H1 (cell line): ENCODE data around the gene CORO2B. TPM values are rescaled to one million over a fixed set of nuclear protein-coding genes. Genes with fewer than 3 reads are reported as not detected.

Source experiments
- CTCF ChIA-PET: fragments of 300-600 bp; sonication (Branson Sonifier 250); formaldehyde crosslinking; loops from one replicate; lab custom pipeline; 2021; ENCODE audit not compliant: partially characterized antibody; lab: Charles Lee
- POLR2A ChIA-PET: fragments of 300-600 bp; sonication (Branson Sonifier 250); formaldehyde crosslinking; loops from one replicate; lab custom pipeline; 2021; ENCODE audit warnings: inconsistent platforms; ENCODE audit not compliant: partially characterized antibody; lab: Charles Lee
- DNase-seq, 2 experiments: peaks; one replicate each; pipeline versions ENCODE4 v3.0.0 to v3.0.0-alpha.2; 2010 to 2022; ENCODE audit warnings: low spot score in 2 of 2, low read depth in 1 of 2, mixed read lengths in 1 of 2
- FAIRE-seq: peaks from 2 replicates; lab custom pipeline; 2011; peaks lifted over from hg19 to GRCh38; lab: Jason Lieb, UNC
- H2AFZ ChIP-seq: 2 replicates; pipeline ENCODE4 v1.8.1; 2012; ENCODE audit warnings: low read length, inconsistent platforms
- H2AK5ac ChIP-seq: 2 replicates; pipeline ENCODE4 v1.6.1; 2013; ENCODE audit warnings: low read depth, low read length
- H2BK120ac ChIP-seq: replicated peaks from 2 replicates; pipeline ENCODE3; 2013; ENCODE audit warnings: low read depth, low read length, inconsistent platforms
- H2BK12ac ChIP-seq: 2 replicates; pipeline ENCODE4 v1.6.1; 2013; ENCODE audit warnings: low read depth, low read length
- H2BK15ac ChIP-seq: 2 replicates; pipeline ENCODE4 v1.6.1; 2013; ENCODE audit warnings: low read length
- H2BK20ac ChIP-seq: 2 replicates; pipeline ENCODE4 v1.6.1; 2013; ENCODE audit warnings: low read length
- H2BK5ac ChIP-seq: 2 replicates; pipeline ENCODE4 v1.6.1; 2013; ENCODE audit warnings: low read depth, low read length
- H3K14ac ChIP-seq: 2 replicates; pipeline ENCODE4 v1.6.1; 2013; ENCODE audit warnings: inconsistent platforms; ENCODE audit not compliant: insufficient read length
- H3K18ac ChIP-seq: 2 replicates; pipeline ENCODE4 v1.6.1; 2013; ENCODE audit warnings: low read length; ENCODE audit errors: extremely low read depth
- H3K23ac ChIP-seq: 2 replicates; pipeline ENCODE4 v1.6.1; 2013; ENCODE audit warnings: inconsistent platforms; ENCODE audit not compliant: insufficient read length
- H3K23me2 ChIP-seq: 2 replicates; pipeline ENCODE4 v1.6.1; 2013; ENCODE audit warnings: low read depth, low read length
- H3K27ac ChIP-seq: 2 replicates; pipeline ENCODE4 v1.6.1; 2011; ENCODE audit warnings: low read depth, low read length, inconsistent platforms
- H3K27me3 ChIP-seq, 4 experiments: replicated peaks in 1 of 4; 1 replicate in 1 of 4; 2 replicates in 3 of 4; pipeline versions ENCODE4 v1.6.1 to v1.8.1; 2011 to 2013; ENCODE audit warnings: low read length in 3 of 4, mild to moderate bottlenecking in 3 of 4, inconsistent platforms in 2 of 4, mixed read lengths in 2 of 4, moderate library complexity in 1 of 4; ENCODE audit not compliant: control insufficient read depth in 3 of 4, insufficient read depth in 3 of 4; ENCODE audit errors: extremely low read depth in 1 of 4
- H3K36me3 ChIP-seq, 4 experiments: 2 replicates each; pipeline versions ENCODE4 v1.6.1 to v1.8.1; 2011 to 2013; ENCODE audit warnings: mild to moderate bottlenecking in 4 of 4, low read length in 3 of 4, moderate library complexity in 2 of 4, control low read depth in 1 of 4, inconsistent platforms in 1 of 4; ENCODE audit not compliant: insufficient read depth in 4 of 4, control insufficient read depth in 2 of 4
- H3K4ac ChIP-seq: replicated peaks from 2 replicates; pipeline ENCODE3; 2013; ENCODE audit warnings: low read length, low read depth, mixed read lengths, inconsistent platforms; ENCODE audit not compliant: insufficient read length
- H3K4me1 ChIP-seq, 4 experiments: replicated peaks in 1 of 4; 1 replicate in 1 of 4; 2 replicates in 3 of 4; pipeline versions ENCODE4 v1.6.1 to v1.8.1; 2011 to 2013; ENCODE audit warnings: low read length in 3 of 4, inconsistent platforms in 2 of 4, mixed read lengths in 1 of 4; ENCODE audit not compliant: insufficient read depth in 4 of 4, control insufficient read depth in 3 of 4
- H3K4me2 ChIP-seq, 2 experiments: 2 replicates each; pipeline versions ENCODE4 v1.6.1 to v1.8.1; 2011 to 2013; ENCODE audit warnings: low read depth in 2 of 2, low read length in 2 of 2, control low read depth in 1 of 2, inconsistent platforms in 1 of 2, mild to moderate bottlenecking in 1 of 2; ENCODE audit not compliant: insufficient read depth in 1 of 2
- H3K4me3 ChIP-seq, 4 experiments: fragments of 200-600, 300-600 bp in 1 of 4; sonication (generic), shearing (Covaris generic), sonication (Bioruptor Twin) in 1 of 4; 2 replicates each; pipeline versions ENCODE4 v1.5.1 to v1.8.1; 2011 to 2016; ENCODE audit warnings: low read length in 4 of 4, low read depth in 3 of 4, control low read depth in 2 of 4, inconsistent platforms in 2 of 4, mild to moderate bottlenecking in 2 of 4, mixed read lengths in 1 of 4, moderate library complexity in 1 of 4; ENCODE audit not compliant: insufficient read depth in 2 of 4; ENCODE audit errors: extremely low read depth in 1 of 4
- H3K56ac ChIP-seq: replicated peaks from 2 replicates; pipeline ENCODE3; 2013; ENCODE audit warnings: low read depth, mild to moderate bottlenecking, mixed read lengths, low read length, inconsistent platforms; ENCODE audit not compliant: insufficient read length
- H3K79me1 ChIP-seq: 2 replicates; pipeline ENCODE4 v1.6.1; 2013; ENCODE audit warnings: low read depth, low read length, control low read depth
- H3K79me2 ChIP-seq, 2 experiments: 2 replicates each; pipeline versions ENCODE4 v1.6.1 to v1.8.1; 2012 to 2013; ENCODE audit warnings: low read length in 2 of 2, mild to moderate bottlenecking in 2 of 2, inconsistent platforms in 1 of 2; ENCODE audit not compliant: insufficient read depth in 2 of 2, control insufficient read depth in 1 of 2
- H3K9ac ChIP-seq, 4 experiments: replicated peaks in 1 of 4; 1 replicate in 1 of 4; 2 replicates in 3 of 4; pipeline versions ENCODE4 v1.6.1 to v1.8.1; 2011 to 2013; ENCODE audit warnings: low read depth in 3 of 4, low read length in 3 of 4, control low read depth in 2 of 4, mild to moderate bottlenecking in 2 of 4, moderate library complexity in 2 of 4, inconsistent platforms in 1 of 4; ENCODE audit errors: extremely low read depth in 1 of 4
- H3K9me3 ChIP-seq, 2 experiments: 2 replicates each; pipeline versions ENCODE4 v1.6.1 to v1.8.1; 2012 to 2013; ENCODE audit warnings: mild to moderate bottlenecking in 2 of 2, moderate library complexity in 2 of 2, control low read depth in 1 of 2, inconsistent platforms in 1 of 2, low read depth in 1 of 2, low read length in 1 of 2, mixed read lengths in 1 of 2; ENCODE audit not compliant: insufficient read depth in 2 of 2
- H4K20me1 ChIP-seq, 2 experiments: replicated peaks in 1 of 2; 2 replicates each; pipeline versions ENCODE3 to v1.8.1; 2011 to 2013; ENCODE audit warnings: inconsistent platforms in 2 of 2, low read length in 2 of 2, mild to moderate bottlenecking in 1 of 2; ENCODE audit not compliant: insufficient read depth in 2 of 2, control insufficient read depth in 1 of 2
- H4K5ac ChIP-seq: 2 replicates; pipeline ENCODE4 v1.6.1; 2013; ENCODE audit warnings: low read length, low read depth, mixed read lengths, inconsistent platforms; ENCODE audit not compliant: insufficient read length
- H4K8ac ChIP-seq: 2 replicates; pipeline ENCODE4 v1.8.0; 2013; ENCODE audit warnings: mild to moderate bottlenecking, moderate library complexity, low read length, inconsistent platforms; ENCODE audit not compliant: insufficient read depth; ENCODE audit errors: extremely low read depth
- H4K91ac ChIP-seq: replicated peaks from 2 replicates; pipeline ENCODE3; 2013; ENCODE audit warnings: low read length, mixed read lengths, inconsistent platforms; ENCODE audit not compliant: insufficient read length
- BACH1 ChIP-seq: IDR thresholded peaks from 2 replicates; pipeline ENCODE4 v1.6.1; 2012; ENCODE audit warnings: low read length, improper control_type of control experiment
- CREB1 ChIP-seq: IDR thresholded peaks from 2 replicates; pipeline ENCODE4 v1.6.1; 2012; ENCODE audit warnings: inconsistent platforms
- CTCF ChIP-seq, 3 experiments: IDR thresholded peaks; 1 replicate in 2 of 3; 2 replicates in 1 of 3; pipeline versions ENCODE4 v1.5.1 to v1.6.1; 2011; ENCODE audit warnings: low read length in 3 of 3, mild to moderate bottlenecking in 3 of 3, inconsistent platforms in 2 of 3, low read depth in 1 of 3, moderate library complexity in 1 of 3; ENCODE audit not compliant: insufficient read depth in 1 of 3; ENCODE audit errors: control extremely low read depth in 1 of 3
- FOSL1 ChIP-seq: IDR thresholded peaks from 2 replicates; pipeline ENCODE4 v1.6.1; 2011; ENCODE audit warnings: mild to moderate bottlenecking, low read depth, low read length, moderate library complexity; ENCODE audit not compliant: insufficient read depth
- MAX ChIP-seq: IDR thresholded peaks from 2 replicates; pipeline ENCODE4 v1.6.1; 2012; ENCODE audit warnings: inconsistent platforms
- POLR2AphosphoS5 ChIP-seq: IDR thresholded peaks from 2 replicates; pipeline ENCODE4 v1.6.1; 2011; ENCODE audit warnings: low read depth, low read length
- RAD21 ChIP-seq, 2 experiments: IDR thresholded peaks in 1 of 2; conservative IDR thresholded peaks in 1 of 2; 2 replicates each; pipeline ENCODE4 v1.6.1; 2011; ENCODE audit warnings: low read depth in 2 of 2, low read length in 2 of 2, improper control_type of control experiment in 1 of 2, inconsistent platforms in 1 of 2, mild to moderate bottlenecking in 1 of 2, moderate library complexity in 1 of 2
- SIN3A ChIP-seq, 2 experiments: IDR thresholded peaks in 1 of 2; conservative IDR thresholded peaks in 1 of 2; 2 replicates each; pipeline ENCODE4 v1.6.1; 2011 to 2012; ENCODE audit warnings: low read length in 2 of 2, improper control_type of control experiment in 1 of 2, low read depth in 1 of 2, mild to moderate bottlenecking in 1 of 2
- TAF1 ChIP-seq: IDR thresholded peaks from 2 replicates; pipeline ENCODE4 v1.6.1; 2011; ENCODE audit warnings: mild to moderate bottlenecking, low read depth, low read length
- WGBS, 2 experiments: shearing (Covaris generic) in 1 of 2; methylation state at CpG; one replicate each; pipeline versions ENCODE4 v1.1.6 to v1.1.7; 2013 to 2015; ENCODE audit warnings: low lambda C conversion rate in 2 of 2, mixed read lengths in 2 of 2, inconsistent platforms in 1 of 2, low coverage in 1 of 2, missing lambda C conversion rate in 1 of 2; ENCODE audit not compliant: insufficient replicate concordance in 2 of 2, insufficient coverage in 1 of 2, insufficient read length in 1 of 2; ENCODE audit errors: extremely low coverage in 1 of 2, missing lambda C conversion rate in 1 of 2; 5-methylcytosine and 5-hydroxymethylcytosine counted together
- polyA plus RNA-seq, 7 experiments: library from polyadenylated mRNA; depleted of rRNA in 3 of 7; stranded (reverse) in 5 of 7; unstranded in 2 of 7; fragments of >200 nt in 5 of 7; fragments of 200-250 nt in 2 of 7; gene quantifications; 1 replicate in 5 of 7; 2 replicates in 1 of 7; 4 replicates in 1 of 7; pipeline versions ENCODE4 v1.2.1 to v1.2.3, GENCODE V29; 2011 to 2013; ENCODE audit warnings: missing spikeins in 2 of 7, mixed read lengths in 2 of 7
- total RNA-seq: library from RNA; stranded (reverse); fragmentation: NEBNext Ultra II Directional; extraction: Animal tissue kit (Norgen Biotek cat#: 25700); gene quantifications from 2 replicates; pipeline ENCODE4 v1.2.1, GENCODE V29; 2021

CORO2B gene
- total and polyA plus RNA-seq, 2 of the 8 experiments (the other 6 are each of a cell fraction or from before 2014, with no cell fraction given), result 3.4 to 6.7 TPM

- H3K23me2 ChIP-seq, result no peaks in the 10 kb centered on the region; the same call in 1 of the 2 replicates
- no peak overlapping the region for H3K27ac ChIP-seq
- no peak overlapping the region for H3K9ac ChIP-seq
- H3K36me3 ChIP-seq, result no peaks in the 10 kb centered on the region
- 79% methylated on average over 6 of the region's 6 CpGs; no CpG with 5 or more reads in 1 of the 2 experiments for WGBS, 2 experiments
- no peak overlapping the region for H2AK5ac ChIP-seq
- peaks cover 0 to 7% (median 4%) of the 10 kb centered on the region in 4 experiments; a peak in 5 of 7 replicates for H3K4me1 ChIP-seq
- POLR2A ChIA-PET, result interaction anchor here (1.1 kb wide), 1 partner anchor 145 kb away, joined by 4 read pairs; no protein-coding TSS in a partner anchor
- H4K91ac ChIP-seq, result peak overlapping the region; percentile 63
- H3K4me3 ChIP-seq, result no peak overlapping the region
- peak overlapping the region; percentile 81; the same call in 1 of the 2 replicates for H4K8ac ChIP-seq
- no peaks in the 10 kb centered on the region; a peak in 1 of 7 replicates for H3K27me3 ChIP-seq
- H3K23ac ChIP-seq, result no peak overlapping the region
- FAIRE-seq (peak; percentile 81), DNase-seq (peak; percentile 19 to 54)
- H3K79me2 ChIP-seq, result no peaks in the 10 kb centered on the region
- H4K20me1 ChIP-seq, result no peaks in the 10 kb centered on the region
- H2AFZ ChIP-seq, result 0 out of 2 replicates have a peak overlapping the region, but pooled peaks have one; percentile 68
- H3K14ac ChIP-seq, result no peak overlapping the region
- H3K4ac ChIP-seq, result no peak overlapping the region
- H2BK15ac ChIP-seq, result peak overlapping the region; percentile 98; the same call in 1 of the 2 replicates
- no peak overlapping the region for H3K18ac ChIP-seq
- H4K5ac ChIP-seq, result no peak overlapping the region
- H3K4me2 ChIP-seq, result no peak overlapping the region
- H2BK20ac ChIP-seq, result no peak overlapping the region
- CTCF ChIA-PET, result interaction anchor here (0.6 to 4.2 kb wide), 10 partner anchors 9 to 194 kb away, joined by 3 to 38 read pairs (median 5); no protein-coding TSS in a partner anchor
- H3K56ac ChIP-seq, result no peak overlapping the region
- H3K9me3 ChIP-seq, result no peaks in the 10 kb centered on the region
- H2BK5ac ChIP-seq, result peak overlapping the region; percentile 61; the same call in 1 of the 2 replicates
- H2BK120ac ChIP-seq, result no peak overlapping the region
- no peaks in the 10 kb centered on the region for H3K79me1 ChIP-seq
- no peak overlapping the region; the same call in 1 of the 2 replicates for H2BK12ac ChIP-seq
- TF ChIP-seq FOSL1, result no peak
- TF ChIP-seq CTCF (IDR thresholded peaks at IDR 0.05; ENCODE audit: control extremely low read depth in 1 of 3, insufficient read depth in 1 of 3, low read depth in 1 of 3, low read length in 3 of 3), result peak in 2 of 3 experiments; percentile 56 to 61; a peak in 3 of 4 replicates
- no peak for TF ChIP-seq BACH1
- TF ChIP-seq POLR2AphosphoS5, result no peak
- no peak for TF ChIP-seq TAF1
- no peak for TF ChIP-seq MAX
- peak; percentile 74 to 79 for TF ChIP-seq RAD21 (IDR thresholded peaks at IDR 0.05 in 1 of 2, conservative IDR thresholded peaks at IDR 0.05 in 1 of 2; ENCODE audit: low read depth in 2 of 2, low read length in 2 of 2)
- no peak for TF ChIP-seq CREB1
- TF ChIP-seq SIN3A (conservative IDR thresholded peaks at IDR 0.05 in 1 of 2, IDR thresholded peaks at IDR 0.05 in 1 of 2; ENCODE audit: low read depth in 1 of 2, low read length in 2 of 2), result no peak
Measured at GRCh38 chr15:68730471-68730919, 151.7 kb downstream of the CORO2B start.
